GM12878 (cell line): ENCODE data around the gene TGFBI. TPM values are rescaled to one million over a fixed set of nuclear protein-coding genes. Genes with fewer than 3 reads are reported as not detected.

ENCODE experiments used
- ZBED1 ChIP-seq: IDR thresholded peaks from 2 replicates; pipeline ENCODE4 v1.6.1; 2016; ENCODE audit warnings: borderline replicate concordance
- polyA plus RNA-seq, 11 experiments: library from polyadenylated mRNA; depleted of rRNA in 4 of 11; unstranded in 6 of 11; stranded (reverse) in 5 of 11; fragments of >200 nt; fragmentation: Nextera tagmentation in 4 of 11; fragmentation: Illumina TruSeq in 1 of 11; extraction: Ambion mirVana in 4 of 11; extraction: Trizol in 1 of 11; gene quantifications; 1 replicate in 1 of 11; 2 replicates in 10 of 11; pipeline versions ENCODE4 v1.2.1 to v1.2.3, GENCODE V29; 2011 to 2016; ENCODE audit warnings: inconsistent platforms in 2 of 11, missing spikeins in 2 of 11, low read depth in 1 of 11
- total RNA-seq, 4 experiments: library from RNA; depleted of rRNA in 3 of 4; stranded (reverse); fragments of >200 nt in 3 of 4; fragmentation: Illumina TruSeq in 1 of 4; extraction: Trizol in 1 of 4; gene quantifications; 2 replicates each; pipeline versions ENCODE4 v1.2.1 to v1.2.3, GENCODE V29; 2013 to 2021
- TF ChIP-seq, protein P1 (sequence below): fragments of 450-650 bp; IDR thresholded peaks from 2 replicates; pipeline ENCODE4 v1.6.1; 2014; ENCODE audit warnings: mild to moderate bottlenecking
- TF ChIP-seq, protein P2 (sequence below): fragments of 450-650 bp; formaldehyde crosslinking; IDR thresholded peaks from 2 replicates; pipeline ENCODE4 v1.4.0; 2020; ENCODE audit warnings: mild to moderate bottlenecking, moderate library complexity
- TF ChIP-seq, protein P3 (sequence below): fragments of 450-650 bp; IDR thresholded peaks from 2 replicates; pipeline ENCODE4 v1.6.1; 2018; ENCODE audit warnings: mild to moderate bottlenecking, low read depth, moderate library complexity; ENCODE audit not compliant: partially characterized antibody

The TGFBI gene
- total and polyA plus RNA-seq, 10 of the 15 experiments (the other 5 are each of a cell fraction or from before 2014, with no cell fraction given) = 0.12 to 1.8 (median 0.19) TPM

GRCh38 chr5:135993880-135994636 lies 34.7 kb upstream of the TGFBI start (continued):
- TF ChIP-seq, protein P1, sequence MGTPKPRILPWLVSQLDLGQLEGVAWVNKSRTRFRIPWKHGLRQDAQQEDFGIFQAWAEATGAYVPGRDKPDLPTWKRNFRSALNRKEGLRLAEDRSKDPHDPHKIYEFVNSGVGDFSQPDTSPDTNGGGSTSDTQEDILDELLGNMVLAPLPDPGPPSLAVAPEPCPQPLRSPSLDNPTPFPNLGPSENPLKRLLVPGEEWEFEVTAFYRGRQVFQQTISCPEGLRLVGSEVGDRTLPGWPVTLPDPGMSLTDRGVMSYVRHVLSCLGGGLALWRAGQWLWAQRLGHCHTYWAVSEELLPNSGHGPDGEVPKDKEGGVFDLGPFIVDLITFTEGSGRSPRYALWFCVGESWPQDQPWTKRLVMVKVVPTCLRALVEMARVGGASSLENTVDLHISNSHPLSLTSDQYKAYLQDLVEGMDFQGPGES = no peak
- TF ChIP-seq ZBED1 = no peak
- TF ChIP-seq, protein P2, sequence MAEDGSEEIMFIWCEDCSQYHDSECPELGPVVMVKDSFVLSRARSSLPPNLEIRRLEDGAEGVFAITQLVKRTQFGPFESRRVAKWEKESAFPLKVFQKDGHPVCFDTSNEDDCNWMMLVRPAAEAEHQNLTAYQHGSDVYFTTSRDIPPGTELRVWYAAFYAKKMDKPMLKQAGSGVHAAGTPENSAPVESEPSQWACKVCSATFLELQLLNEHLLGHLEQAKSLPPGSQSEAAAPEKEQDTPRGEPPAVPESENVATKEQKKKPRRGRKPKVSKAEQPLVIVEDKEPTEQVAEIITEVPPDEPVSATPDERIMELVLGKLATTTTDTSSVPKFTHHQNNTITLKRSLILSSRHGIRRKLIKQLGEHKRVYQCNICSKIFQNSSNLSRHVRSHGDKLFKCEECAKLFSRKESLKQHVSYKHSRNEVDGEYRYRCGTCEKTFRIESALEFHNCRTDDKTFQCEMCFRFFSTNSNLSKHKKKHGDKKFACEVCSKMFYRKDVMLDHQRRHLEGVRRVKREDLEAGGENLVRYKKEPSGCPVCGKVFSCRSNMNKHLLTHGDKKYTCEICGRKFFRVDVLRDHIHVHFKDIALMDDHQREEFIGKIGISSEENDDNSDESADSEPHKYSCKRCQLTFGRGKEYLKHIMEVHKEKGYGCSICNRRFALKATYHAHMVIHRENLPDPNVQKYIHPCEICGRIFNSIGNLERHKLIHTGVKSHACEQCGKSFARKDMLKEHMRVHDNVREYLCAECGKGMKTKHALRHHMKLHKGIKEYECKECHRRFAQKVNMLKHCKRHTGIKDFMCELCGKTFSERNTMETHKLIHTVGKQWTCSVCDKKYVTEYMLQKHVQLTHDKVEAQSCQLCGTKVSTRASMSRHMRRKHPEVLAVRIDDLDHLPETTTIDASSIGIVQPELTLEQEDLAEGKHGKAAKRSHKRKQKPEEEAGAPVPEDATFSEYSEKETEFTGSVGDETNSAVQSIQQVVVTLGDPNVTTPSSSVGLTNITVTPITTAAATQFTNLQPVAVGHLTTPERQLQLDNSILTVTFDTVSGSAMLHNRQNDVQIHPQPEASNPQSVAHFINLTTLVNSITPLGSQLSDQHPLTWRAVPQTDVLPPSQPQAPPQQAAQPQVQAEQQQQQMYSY = no peak
- TF ChIP-seq, protein P3, sequence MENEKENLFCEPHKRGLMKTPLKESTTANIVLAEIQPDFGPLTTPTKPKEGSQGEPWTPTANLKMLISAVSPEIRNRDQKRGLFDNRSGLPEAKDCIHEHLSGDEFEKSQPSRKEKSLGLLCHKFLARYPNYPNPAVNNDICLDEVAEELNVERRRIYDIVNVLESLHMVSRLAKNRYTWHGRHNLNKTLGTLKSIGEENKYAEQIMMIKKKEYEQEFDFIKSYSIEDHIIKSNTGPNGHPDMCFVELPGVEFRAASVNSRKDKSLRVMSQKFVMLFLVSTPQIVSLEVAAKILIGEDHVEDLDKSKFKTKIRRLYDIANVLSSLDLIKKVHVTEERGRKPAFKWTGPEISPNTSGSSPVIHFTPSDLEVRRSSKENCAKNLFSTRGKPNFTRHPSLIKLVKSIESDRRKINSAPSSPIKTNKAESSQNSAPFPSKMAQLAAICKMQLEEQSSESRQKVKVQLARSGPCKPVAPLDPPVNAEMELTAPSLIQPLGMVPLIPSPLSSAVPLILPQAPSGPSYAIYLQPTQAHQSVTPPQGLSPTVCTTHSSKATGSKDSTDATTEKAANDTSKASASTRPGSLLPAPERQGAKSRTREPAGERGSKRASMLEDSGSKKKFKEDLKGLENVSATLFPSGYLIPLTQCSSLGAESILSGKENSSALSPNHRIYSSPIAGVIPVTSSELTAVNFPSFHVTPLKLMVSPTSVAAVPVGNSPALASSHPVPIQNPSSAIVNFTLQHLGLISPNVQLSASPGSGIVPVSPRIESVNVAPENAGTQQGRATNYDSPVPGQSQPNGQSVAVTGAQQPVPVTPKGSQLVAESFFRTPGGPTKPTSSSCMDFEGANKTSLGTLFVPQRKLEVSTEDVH = no peak
